Measurements from ENCODE around the gene BMF. TPM values are rescaled to one million over a fixed set of nuclear protein-coding genes. Genes with fewer than 3 reads are reported as not detected.
"Not testable (repeated sequence)": the region's sequence is repeated elsewhere in the genome, so short reads cannot be mapped to it uniquely, and the experiment has no call there.

BMF gene, protein sequence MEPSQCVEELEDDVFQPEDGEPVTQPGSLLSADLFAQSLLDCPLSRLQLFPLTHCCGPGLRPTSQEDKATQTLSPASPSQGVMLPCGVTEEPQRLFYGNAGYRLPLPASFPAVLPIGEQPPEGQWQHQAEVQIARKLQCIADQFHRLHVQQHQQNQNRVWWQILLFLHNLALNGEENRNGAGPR
- total RNA-seq, result 1 to 10 TPM; 7.6 to 8.4 TPM

- Mint-ChIP-seq H3K9me3 (ENCODE audit: low read depth) (no peaks in the 10 kb centered on the region), H3K4me3 (peak within 1 kb of the TSS; percentile 78), H3K4me1 (peaks cover 48% of the 10 kb centered on the region), H3K27ac (peak within 1 kb of the TSS; percentile 76), H3K36me3 (ENCODE audit: low read depth) (no peaks in the 10 kb centered on the region), H3K27me3 (peaks cover 2% of the 10 kb centered on the region)
- CTCF ChIA-PET, result interaction anchor here (0.6 to 8.2 kb wide), 8 partner anchors 11 to 72 kb away, joined by 3 to 110 read pairs (median 4); no protein-coding TSS in a partner anchor
- intact Hi-C loops (cut with DNase I, micrococcal nuclease), result loop anchor here (1.0 to 5.0 kb wide), 8 partner anchors 47 to 326 kb away; partner anchors contain the start of genes BUB1B (in 1 of the 2), EIF2AK4 (in 1 of the 2), FSIP1 (in 1 of the 2) and GPR176 (in 1 of the 2)
- peak; percentile 98 for DNase-seq
- peak; percentile 51 for ATAC-seq
- POLR2A ChIA-PET, result interaction anchor here (0.7 to 1.7 kb wide), 4 partner anchors 18 to 63 kb away, joined by 3 read pairs; partner anchors contain the start of gene BUB1B
These were observed at the start of gene BMF for GRCh38 chr15:40108855-40109735. Gene BMF (minus strand): TSS chr15:40108879. CDS start chr15:40106086, 2,793 bp downstream.

DNA sequence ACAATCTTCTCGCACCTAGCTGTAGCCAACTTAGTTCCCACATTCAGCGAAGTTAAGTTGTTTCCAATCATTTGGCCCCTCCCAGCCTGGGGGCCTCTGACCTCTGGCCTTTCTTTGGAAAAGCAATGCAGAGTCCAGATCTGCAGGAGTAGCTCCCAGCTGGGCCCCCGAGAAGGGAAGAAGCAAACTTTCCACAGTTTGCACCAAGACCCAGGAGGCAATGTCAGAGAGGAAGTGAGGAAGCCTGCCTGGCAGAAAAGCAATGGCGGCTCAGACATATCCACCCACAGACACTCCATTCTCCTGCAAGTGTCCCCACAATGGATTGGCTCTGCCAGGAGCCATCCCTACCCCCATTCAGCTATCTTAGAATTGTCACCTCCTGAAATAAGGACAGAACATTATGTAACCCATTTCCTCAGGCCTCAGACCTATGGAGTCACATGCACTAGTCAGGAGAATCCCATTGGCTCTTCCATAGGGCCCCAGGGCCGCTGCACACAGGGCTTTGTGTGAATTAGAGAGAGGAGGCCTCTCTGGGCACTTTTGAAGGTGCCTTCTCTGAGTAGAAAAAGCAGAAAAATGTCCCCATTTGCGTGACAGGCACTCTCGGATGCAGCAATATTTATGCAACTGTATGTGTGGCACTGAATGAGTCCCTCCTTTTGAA, 49.2 kb upstream of the BMF start:
- H3K27me3 Mint-ChIP-seq, result no peaks in the 10 kb centered on the region
- CTCF ChIA-PET, result interaction anchor here (1.0 to 1.2 kb wide), 3 partner anchors 14 to 116 kb away, joined by 3 to 4 read pairs (median 3); no protein-coding TSS in a partner anchor
- POLR2A ChIA-PET, result interaction anchor here (0.5 kb wide), 1 partner anchor 252 kb away, joined by 5 read pairs; no protein-coding TSS in a partner anchor
- H3K27ac Mint-ChIP-seq, result no peak overlapping the region
- H3K9me3 Mint-ChIP-seq (ENCODE audit: low read depth), result no peaks in the 10 kb centered on the region
- DNase-seq (no peak), ATAC-seq (no peak)
- intact Hi-C loops (cut with DNase I, micrococcal nuclease), result no loop called here
- no peak overlapping the region for H3K4me3 Mint-ChIP-seq
- no peaks in the 10 kb centered on the region for H3K4me1 Mint-ChIP-seq
- peaks cover 1% of the 10 kb centered on the region for H3K36me3 Mint-ChIP-seq (ENCODE audit: low read depth)

- Mint-ChIP-seq H3K9me3 (ENCODE audit: low read depth) (no peaks in the 10 kb centered on the region), H3K4me3 (no peak overlapping the region), H3K4me1 (no peaks in the 10 kb centered on the region), H3K27me3 (no peaks in the 10 kb centered on the region), H3K36me3 (ENCODE audit: low read depth) (no peaks in the 10 kb centered on the region), H3K27ac (no peak overlapping the region)
- CTCF ChIA-PET, result interaction anchor here (1.0 to 1.6 kb wide), 2 partner anchors 13 to 119 kb away, joined by 4 read pairs; no protein-coding TSS in a partner anchor
- ATAC-seq (no peak), DNase-seq (no peak)
- POLR2A ChIA-PET, result no interaction called here
- intact Hi-C loops (cut with DNase I, micrococcal nuclease), result no loop called here
These were observed 46.7 kb upstream of the BMF start for GRCh38 chr15:40155270-40155910.

DNA sequence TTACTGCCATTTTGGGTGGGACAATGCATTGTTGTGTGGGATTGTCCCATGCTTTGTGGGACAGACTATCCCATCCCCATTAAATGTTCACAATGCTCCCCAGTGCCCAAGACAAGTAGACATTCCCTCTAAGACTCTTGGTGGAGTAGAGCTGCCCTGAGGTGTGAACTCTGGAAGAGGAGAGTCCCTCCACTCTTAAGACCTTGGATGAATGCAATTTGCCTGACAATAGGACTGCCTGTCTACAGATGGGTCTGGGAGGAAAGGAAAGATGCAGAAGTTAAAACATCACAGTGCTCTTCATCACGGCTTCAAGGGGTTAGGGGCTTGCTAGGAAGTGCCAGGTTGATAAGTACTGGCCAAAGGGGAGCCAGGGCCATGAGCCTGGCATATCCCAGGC, 46.1 kb upstream of the BMF start:
- H3K4me3 Mint-ChIP-seq; ATAC-seq; POLR2A ChIA-PET; H3K4me1 Mint-ChIP-seq; H3K9me3 Mint-ChIP-seq (ENCODE audit: low read depth); H3K36me3 Mint-ChIP-seq (ENCODE audit: low read depth); DNase-seq; intact Hi-C loops (cut with DNase I, micrococcal nuclease); H3K27ac Mint-ChIP-seq; H3K27me3 Mint-ChIP-seq: not testable (repeated sequence)
- CTCF ChIA-PET, result interaction anchor here (1.6 kb wide), 1 partner anchor 12 kb away, joined by 4 read pairs; no protein-coding TSS in a partner anchor

- ATAC-seq (no peak), DNase-seq (no peak)
- H3K4me3 Mint-ChIP-seq, result no peak overlapping the region
- intact Hi-C loops (cut with DNase I, micrococcal nuclease), result no loop called here
- no peaks in the 10 kb centered on the region for H3K36me3 Mint-ChIP-seq (ENCODE audit: low read depth)
- H3K27ac Mint-ChIP-seq, result no peak overlapping the region
- POLR2A ChIA-PET, result interaction anchor here (0.6 kb wide), 1 partner anchor 7 kb away, joined by 6 read pairs; no protein-coding TSS in a partner anchor
- H3K4me1 Mint-ChIP-seq, result no peaks in the 10 kb centered on the region
- CTCF ChIA-PET, result no interaction called here
- H3K27me3 Mint-ChIP-seq, result no peaks in the 10 kb centered on the region
- no peaks in the 10 kb centered on the region for H3K9me3 Mint-ChIP-seq (ENCODE audit: low read depth)
These were observed 43.3 kb upstream of the BMF start for GRCh38 chr15:40151991-40152390.

- Mint-ChIP-seq H3K27ac (no peak overlapping the region), H3K9me3 (ENCODE audit: low read depth) (no peaks in the 10 kb centered on the region), H3K36me3 (ENCODE audit: low read depth) (no peaks in the 10 kb centered on the region), H3K27me3 (no peaks in the 10 kb centered on the region), H3K4me3 (no peak overlapping the region), H3K4me1 (no peaks in the 10 kb centered on the region)
- ATAC-seq (no peak), DNase-seq (no peak)
- intact Hi-C loops (cut with DNase I, micrococcal nuclease), result no loop called here
- CTCF ChIA-PET, result interaction anchor here (0.7 kb wide), 1 partner anchor 38 kb away, joined by 3 read pairs; no protein-coding TSS in a partner anchor
- POLR2A ChIA-PET, result no interaction called here
These were observed 42.8 kb upstream of the BMF start for GRCh38 chr15:40151499-40151898.

DNA sequence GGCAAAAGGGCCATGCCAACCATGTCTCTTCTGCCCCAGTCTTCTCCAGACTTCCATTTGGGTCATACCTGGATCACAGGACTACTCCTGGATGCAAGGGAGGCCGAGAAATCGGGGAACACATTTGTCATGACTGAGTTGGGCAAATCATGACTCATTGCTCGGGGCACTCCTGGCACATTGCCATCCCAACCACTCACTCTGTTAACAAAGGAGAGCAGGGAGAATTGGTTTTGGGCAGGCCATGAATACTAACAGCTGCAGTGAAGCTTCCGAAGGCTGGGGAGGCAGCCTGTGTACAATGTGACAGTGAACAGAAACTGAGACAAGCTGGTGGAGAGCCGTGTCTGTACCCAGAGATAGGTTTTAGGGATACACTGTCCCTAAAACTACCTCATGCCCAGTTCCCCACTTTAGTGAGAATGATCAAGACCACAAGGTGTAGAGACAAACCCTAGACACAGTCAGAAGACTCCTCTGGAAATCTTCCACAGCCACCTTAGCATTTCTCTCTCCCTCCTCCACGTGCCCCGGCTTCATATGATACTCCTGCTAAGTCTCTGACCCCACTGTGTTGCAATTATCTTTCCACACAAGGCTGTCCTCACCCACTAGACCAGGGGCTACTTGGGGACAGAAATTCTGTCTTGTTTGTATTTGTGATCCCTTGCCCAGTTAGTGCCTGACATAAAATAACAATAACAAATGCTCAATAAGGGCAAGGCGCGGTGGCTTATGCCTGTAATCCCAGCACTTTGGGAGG, 41.7 kb upstream of the BMF start:
- Mint-ChIP-seq H3K4me1 (no peaks in the 10 kb centered on the region), H3K4me3 (no peak overlapping the region), H3K27ac (no peak overlapping the region), H3K9me3 (ENCODE audit: low read depth) (no peaks in the 10 kb centered on the region), H3K27me3 (no peaks in the 10 kb centered on the region), H3K36me3 (ENCODE audit: low read depth) (no peaks in the 10 kb centered on the region)
- intact Hi-C loops (cut with DNase I, micrococcal nuclease), result no loop called here
- POLR2A ChIA-PET, result no interaction called here
- CTCF ChIA-PET, result interaction anchor here (0.7 kb wide), 1 partner anchor 125 kb away, joined by 4 read pairs; no protein-coding TSS in a partner anchor
- DNase-seq (no peak), ATAC-seq (no peak)

DNA sequence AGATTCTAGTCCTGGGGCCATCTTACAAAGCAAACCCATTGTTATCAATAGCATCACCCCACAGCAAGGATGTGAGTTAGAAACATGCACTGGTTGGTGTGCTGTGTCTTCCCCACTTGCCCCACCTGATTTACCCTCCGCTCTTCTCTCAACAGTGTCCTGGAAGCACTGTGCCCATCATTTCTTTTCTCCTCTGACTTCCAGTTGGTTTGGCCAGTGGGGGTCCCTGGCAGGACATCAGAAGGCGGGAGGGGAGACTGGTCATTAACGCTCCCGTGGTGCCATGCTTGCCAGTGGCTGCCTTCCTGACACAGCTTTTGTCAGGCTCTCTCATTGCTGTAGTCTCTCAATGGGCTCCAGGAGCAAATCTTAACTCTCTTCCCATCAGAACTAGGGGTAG, 40.7 kb upstream of the BMF start:
- Mint-ChIP-seq H3K4me3 (no peak overlapping the region), H3K4me1 (no peaks in the 10 kb centered on the region), H3K36me3 (ENCODE audit: low read depth) (no peaks in the 10 kb centered on the region), H3K27me3 (no peaks in the 10 kb centered on the region), H3K9me3 (ENCODE audit: low read depth) (no peaks in the 10 kb centered on the region), H3K27ac (no peak overlapping the region)
- CTCF ChIA-PET, result no interaction called here
- intact Hi-C loops (cut with DNase I, micrococcal nuclease), result no loop called here
- no peak for ATAC-seq
- DNase-seq, result no peak
- POLR2A ChIA-PET, result no interaction called here

GRCh38 chr15:40146037-40146436, 37.4 kb upstream of the BMF start:
- POLR2A ChIA-PET, result no interaction called here
- no peak overlapping the region for H3K27ac Mint-ChIP-seq
- intact Hi-C loops (cut with DNase I, micrococcal nuclease), result no loop called here
- H3K27me3 Mint-ChIP-seq, result no peaks in the 10 kb centered on the region
- H3K9me3 Mint-ChIP-seq (ENCODE audit: low read depth), result no peaks in the 10 kb centered on the region
- H3K36me3 Mint-ChIP-seq (ENCODE audit: low read depth), result no peaks in the 10 kb centered on the region
- CTCF ChIA-PET, result no interaction called here
- DNase-seq (no peak), ATAC-seq (peak; percentile 39)
- H3K4me1 Mint-ChIP-seq, result no peaks in the 10 kb centered on the region
- no peak overlapping the region for H3K4me3 Mint-ChIP-seq

DNA sequence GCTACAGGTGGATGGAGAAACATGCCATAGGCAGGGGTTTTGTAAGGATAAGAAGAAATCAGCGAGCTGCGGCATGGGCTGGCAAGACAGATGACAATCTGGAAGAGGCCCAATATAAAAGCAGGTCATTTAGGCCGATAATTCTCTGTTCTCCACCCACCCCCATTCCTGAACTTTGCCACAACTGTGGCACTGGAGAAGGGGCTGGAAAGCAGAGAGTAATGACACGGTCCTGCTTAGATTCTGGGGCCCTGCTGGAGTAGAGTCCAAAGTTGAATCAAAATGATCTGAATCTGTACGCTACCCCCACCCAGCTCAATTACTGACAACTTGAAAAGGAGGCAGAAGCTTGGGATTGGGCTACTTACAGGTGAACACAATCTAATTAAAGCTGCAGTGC, 33.7 kb upstream of the BMF start:
- Mint-ChIP-seq H3K27me3 (no peaks in the 10 kb centered on the region), H3K36me3 (ENCODE audit: low read depth) (no peaks in the 10 kb centered on the region), H3K27ac (no peak overlapping the region), H3K9me3 (ENCODE audit: low read depth) (no peaks in the 10 kb centered on the region), H3K4me3 (no peak overlapping the region), H3K4me1 (no peaks in the 10 kb centered on the region)
- intact Hi-C loops (cut with DNase I, micrococcal nuclease), result no loop called here
- CTCF ChIA-PET, result interaction anchor here (0.6 to 1.3 kb wide), 5 partner anchors 13 to 173 kb away, joined by 3 to 5 read pairs (median 4); no protein-coding TSS in a partner anchor
- POLR2A ChIA-PET, result no interaction called here
- ATAC-seq (no peak), DNase-seq (no peak)

All from activated CD4-positive, alpha-beta T cell treated with anti-CD3 and anti-CD28 coated beads for 36 hours (primary cell).